ENCODE results near the gene TPO.
"Not testable (repeated sequence)": the region's sequence is repeated elsewhere in the genome, so short reads cannot be mapped to it uniquely, and the experiment has no call there.

Gene TPO

DNA sequence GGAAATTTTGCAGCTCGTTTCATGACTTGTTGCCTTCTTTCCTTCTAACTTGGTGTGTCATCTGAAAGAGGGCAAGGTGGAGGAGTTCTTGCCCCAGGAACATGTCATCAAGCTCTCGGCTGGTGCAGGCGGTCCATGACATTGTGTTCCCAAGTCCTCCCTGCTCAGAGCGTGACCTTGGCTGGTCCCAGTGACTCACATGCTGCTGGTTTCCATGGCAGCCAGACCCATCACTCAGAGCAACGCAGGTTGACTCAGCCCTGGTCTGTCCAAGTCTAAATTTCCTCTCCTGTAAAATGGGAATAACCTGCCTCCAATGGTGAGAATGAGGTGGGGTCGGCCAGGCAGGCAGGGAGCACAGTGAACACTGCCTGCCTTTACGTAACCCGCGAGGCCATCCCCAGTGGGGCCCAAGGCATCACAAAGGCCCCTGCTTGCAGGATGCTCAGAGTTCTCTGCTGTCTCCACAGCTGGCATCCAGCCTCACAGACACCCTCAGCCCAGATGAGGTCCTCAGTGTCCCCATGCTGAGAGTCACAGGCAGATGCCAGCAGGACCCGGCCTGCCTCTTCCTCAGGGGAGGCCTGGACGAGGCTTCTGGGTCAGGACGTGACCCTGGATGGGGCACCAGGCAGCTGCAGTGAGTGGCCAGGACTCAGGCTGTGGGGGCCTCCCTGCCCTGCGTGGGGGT is 143.7 kb downstream of the TPO start:
- DNase-seq (ENCODE audit: low spot score) = no peak

DNA sequence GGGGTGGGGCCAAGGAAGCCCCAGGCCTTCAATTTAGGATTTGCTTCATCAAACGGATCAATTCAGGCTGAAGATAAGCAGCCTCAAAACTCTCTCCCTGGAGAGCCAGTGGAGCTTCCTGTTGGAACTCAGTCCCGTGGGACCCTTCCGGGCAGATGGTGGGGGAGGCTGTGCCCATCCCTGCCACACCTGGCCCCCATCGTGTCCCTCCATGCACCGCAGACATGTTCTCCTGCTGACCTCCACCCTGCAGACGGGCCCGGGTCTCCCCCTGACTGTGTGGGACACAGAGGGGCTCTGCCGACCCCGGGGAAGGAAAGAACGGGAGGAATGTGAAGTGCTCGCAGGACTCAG is 144.2 kb downstream of the TPO start:
- DNase-seq (ENCODE audit: low spot score) = no peak

GRCh38 chr2:1559589-1560175 is 146.4 kb downstream of the TPO start:
- no peak for DNase-seq (ENCODE audit: low spot score)

GRCh38 chr2:1561259-1561658 is 148.0 kb downstream of the TPO start:
- no peak for DNase-seq (ENCODE audit: low spot score)

DNA sequence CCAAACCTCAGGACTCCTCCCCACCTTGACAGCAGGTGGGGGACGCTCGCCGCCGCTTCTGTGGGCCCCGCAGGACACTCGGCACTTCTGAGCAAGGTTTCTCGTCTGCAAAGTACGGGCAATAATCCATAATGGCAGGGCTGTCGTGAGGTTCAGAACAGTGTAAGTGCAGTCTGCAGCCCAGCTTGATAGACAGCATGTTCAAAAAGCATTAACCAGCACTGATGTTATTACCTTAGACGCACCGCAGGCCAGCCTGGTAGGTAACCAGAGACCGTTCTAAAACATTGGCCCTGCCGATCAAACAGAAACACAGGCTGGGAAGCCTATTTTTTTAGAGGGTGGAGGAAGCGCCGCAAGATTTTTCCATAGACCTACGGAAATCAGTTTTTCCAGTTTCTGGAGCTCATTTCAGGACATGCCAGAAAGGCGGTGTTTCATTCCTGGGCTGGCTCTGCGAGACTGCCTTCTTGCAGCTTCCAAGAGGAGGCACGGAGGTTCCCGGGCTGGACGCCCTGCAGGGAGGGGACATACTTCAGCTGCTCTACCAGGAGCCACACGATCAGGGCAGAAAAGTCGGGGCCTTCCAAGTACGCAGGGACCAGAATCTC is 148.7 kb downstream of the TPO start:
- no peak for DNase-seq (ENCODE audit: low spot score)

- no peak for DNase-seq (ENCODE audit: low spot score)
Observed at GRCh38 chr2:1563084-1563857, 150.0 kb downstream of the TPO start.

- DNase-seq (ENCODE audit: low spot score) = no peak
Observed at GRCh38 chr2:1563943-1564891, 151.0 kb downstream of the TPO start.

GRCh38 chr2:1567556-1568344 is 154.5 kb downstream of the TPO start:
- DNase-seq (ENCODE audit: low spot score) = no peak

- not testable (repeated sequence) for DNase-seq (ENCODE audit: low spot score)
Observed at GRCh38 chr2:1568345-1568668, 155.0 kb downstream of the TPO start.

- DNase-seq (ENCODE audit: low spot score) = no peak
Observed at GRCh38 chr2:1569879-1570450, 156.7 kb downstream of the TPO start.

GRCh38 chr2:1571477-1572417 is 158.5 kb downstream of the TPO start:
- DNase-seq (ENCODE audit: low spot score) = no peak

DNA sequence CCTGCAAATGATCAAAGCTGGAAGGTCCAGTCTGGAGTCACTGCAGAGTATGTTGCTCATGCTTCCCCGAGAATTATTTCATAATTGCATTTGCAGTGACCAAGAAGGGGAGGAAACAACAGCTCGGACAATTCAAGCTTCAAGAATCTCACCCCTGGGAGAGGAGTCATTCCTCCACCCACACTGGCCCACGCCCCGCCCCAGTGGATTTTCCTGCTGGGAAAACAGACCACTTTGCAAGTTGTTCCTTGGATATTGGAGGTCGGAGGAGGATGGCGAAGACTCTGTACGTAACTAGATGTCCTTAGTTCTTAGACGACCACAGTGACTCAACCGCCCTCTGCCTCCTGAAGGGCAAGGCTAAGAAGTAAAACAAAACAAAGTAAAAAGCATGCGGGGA is 159.4 kb downstream of the TPO start:
- no peak for DNase-seq (ENCODE audit: low spot score)

DNA sequence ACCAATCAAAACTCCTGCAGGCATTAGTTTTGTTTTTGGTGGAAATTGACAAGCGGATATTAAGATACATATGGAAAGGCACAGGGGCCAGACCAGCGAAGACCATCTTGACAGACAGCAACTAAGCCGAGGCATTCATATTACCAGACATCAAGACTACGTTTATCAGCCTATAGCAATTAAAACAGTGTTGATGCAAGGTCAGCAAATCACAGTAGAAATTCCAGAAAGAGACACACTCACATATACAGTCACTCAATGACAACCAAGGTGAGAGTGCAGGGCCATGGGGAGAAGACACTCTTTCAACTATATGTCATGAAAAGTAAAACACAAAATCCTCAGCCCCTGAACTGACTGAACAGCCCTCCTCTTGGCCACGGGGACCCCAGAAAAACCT is 164.6 kb downstream of the TPO start:
- DNase-seq (ENCODE audit: low spot score) = no peak

DNA sequence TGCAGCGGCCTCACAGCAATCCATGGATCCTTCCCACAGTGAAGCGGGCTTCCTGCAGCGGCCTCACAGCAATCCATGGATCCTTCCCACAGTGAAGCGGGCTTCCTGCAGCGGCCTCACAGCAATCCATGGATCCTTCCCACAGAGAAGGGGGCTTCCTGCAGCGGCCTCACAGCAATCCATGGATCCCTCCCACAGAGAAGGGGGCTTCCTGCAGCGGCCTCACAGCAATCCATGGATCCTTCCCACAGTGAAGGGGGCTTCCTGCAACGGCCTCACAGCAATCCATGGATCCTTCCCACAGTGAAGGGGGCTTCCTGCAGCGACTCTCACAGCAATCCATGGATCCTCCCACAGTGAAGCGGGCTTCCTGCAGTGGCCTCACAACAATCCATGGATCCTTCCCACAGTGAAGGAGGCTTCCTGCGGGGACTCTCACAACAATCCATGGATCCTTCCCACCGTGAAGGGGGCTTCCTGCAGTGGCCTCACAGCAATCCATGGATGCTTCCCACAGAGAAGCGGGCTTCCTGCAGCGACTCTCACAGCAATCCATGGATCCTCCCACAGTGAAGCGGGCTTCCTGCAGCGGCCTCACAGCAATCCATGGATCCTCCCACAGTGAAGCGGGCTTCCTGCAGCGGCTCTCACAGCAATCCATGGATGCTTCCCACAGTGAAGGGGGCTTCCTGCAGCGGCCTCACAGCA is 168.1 kb downstream of the TPO start:
- not testable (repeated sequence) for DNase-seq (ENCODE audit: low spot score)

- DNase-seq (ENCODE audit: low spot score) = no peak
Observed at GRCh38 chr2:1581965-1582625, 168.8 kb downstream of the TPO start.

DNA sequence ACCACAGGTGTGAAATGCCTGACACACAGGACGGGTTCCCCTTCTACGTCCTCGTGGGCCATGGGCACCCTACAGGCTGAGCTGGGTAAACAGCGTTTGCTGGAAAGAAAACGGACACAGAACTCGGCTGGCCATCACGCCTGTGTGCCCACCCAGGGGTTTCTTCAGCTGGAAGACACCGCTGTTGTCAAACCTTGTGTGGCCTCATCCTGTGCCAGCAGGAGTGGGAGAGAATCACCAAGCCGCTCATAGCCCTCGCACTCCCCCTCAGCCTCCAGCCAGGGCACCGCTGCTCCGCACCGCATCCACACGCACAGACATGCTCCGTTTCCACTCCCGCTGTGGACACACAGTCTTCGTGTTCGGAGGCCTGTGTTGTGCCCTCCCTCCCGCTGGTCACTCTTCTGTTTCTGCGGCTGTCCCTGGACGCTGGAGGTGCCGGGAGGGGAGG is 169.7 kb downstream of the TPO start:
- DNase-seq (ENCODE audit: low spot score) = no peak

DNA sequence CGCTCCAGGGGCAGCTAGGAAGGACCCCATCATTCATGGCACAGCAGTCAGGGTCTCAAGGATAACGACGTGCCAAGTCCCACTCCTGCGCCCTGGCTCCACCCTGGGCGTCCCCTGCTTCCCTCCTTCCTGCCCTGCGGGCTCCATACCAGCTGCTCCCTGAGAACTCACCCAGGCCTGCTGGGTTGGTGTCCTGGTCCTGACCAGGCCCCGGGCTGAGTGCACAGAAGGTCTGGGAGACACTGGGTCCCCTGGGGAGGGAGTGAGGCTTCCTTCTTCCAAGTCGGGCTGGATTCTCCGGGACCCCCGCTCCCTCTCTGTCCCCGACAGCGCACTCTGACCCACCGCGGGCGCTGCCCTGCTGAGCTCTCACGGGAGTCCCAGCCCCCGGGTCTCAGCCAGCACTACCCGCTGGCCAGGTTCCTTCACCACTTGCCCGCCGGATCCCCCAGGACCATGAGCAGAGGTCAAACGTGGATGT is 170.8 kb downstream of the TPO start:
- DNase-seq (ENCODE audit: low spot score) = no peak

Measured in germinal center (tissue), 1 donor.